Measurements from ENCODE around the gene RNF126.
"Not testable (repeated sequence)": the region's sequence is repeated elsewhere in the genome, so short reads cannot be mapped to it uniquely, and the experiment has no call there.

Gene RNF126

DNA sequence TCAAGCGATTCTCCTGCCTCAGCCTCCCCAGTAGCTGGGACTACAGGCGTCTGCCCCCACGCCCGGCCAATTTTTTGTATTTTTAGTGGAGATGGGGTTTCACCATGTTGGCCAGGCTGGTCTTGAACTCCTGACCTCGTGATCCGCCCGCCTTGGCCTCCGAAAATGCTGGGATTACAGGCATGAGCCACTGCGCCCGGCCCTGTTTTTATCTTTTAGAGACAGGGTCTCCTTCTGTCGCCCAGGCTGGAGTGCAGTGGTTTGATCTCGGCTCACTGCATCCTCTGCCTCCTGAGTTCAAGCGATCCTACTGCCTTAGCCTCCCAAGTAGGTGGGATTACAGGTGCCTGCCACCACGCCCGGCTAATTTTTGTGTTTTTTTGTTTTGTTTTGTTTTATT is 35.5 kb upstream of the RNF126 start:
- H3K27me3 ChIP-seq (ENCODE audit: control insufficient read depth, insufficient read depth, low read length); H3K9ac ChIP-seq (ENCODE audit: low read length); H3K36me3 ChIP-seq (ENCODE audit: control insufficient read depth, insufficient read depth, low read length); H3K4me1 ChIP-seq (ENCODE audit: control insufficient read depth, insufficient read depth, low read length); H3K27ac ChIP-seq (ENCODE audit: low read depth, low read length); H3K4me3 ChIP-seq (ENCODE audit: low read length): not testable (repeated sequence)

DNA sequence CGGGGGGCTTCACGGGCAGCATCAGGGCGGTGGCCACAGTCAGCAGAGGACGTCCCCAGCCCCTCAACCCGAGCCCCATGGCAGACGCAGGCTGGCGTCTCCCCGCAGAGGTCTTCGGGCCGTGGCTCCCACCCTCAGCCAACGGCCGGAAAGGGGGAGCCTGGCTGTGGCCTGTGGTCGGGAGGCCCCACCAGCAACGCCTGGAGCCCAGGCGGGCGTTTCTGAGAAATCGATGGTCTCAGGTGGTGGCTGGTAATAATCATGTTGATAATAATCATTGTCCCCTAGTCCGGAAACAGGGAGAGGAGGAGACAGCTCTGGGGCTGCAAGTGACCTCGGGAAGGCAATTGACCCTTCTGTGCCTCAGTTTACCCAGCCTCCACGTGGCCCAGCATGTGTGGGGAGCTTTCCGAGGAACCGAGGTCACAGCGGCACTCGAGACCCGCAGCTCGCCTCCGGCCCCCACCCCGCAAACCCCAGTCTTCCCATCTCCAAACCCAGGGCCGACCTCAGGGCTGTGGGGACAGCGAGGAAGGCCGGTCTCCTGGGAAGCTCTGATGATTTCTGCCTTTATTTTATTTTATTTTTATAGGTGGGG is 32.4 kb upstream of the RNF126 start, which contains the start of gene PRSS57:
TSS of gene PRSS57 (minus strand) at position 101 of the 598 bp plus-strand sequence. CDS start at position 79, 22 bp downstream.
- H3K27ac ChIP-seq (ENCODE audit: low read depth, low read length): no peak within 1 kb of the TSS
- no peak within 1 kb of the TSS for H3K4me3 ChIP-seq (ENCODE audit: low read length)

DNA sequence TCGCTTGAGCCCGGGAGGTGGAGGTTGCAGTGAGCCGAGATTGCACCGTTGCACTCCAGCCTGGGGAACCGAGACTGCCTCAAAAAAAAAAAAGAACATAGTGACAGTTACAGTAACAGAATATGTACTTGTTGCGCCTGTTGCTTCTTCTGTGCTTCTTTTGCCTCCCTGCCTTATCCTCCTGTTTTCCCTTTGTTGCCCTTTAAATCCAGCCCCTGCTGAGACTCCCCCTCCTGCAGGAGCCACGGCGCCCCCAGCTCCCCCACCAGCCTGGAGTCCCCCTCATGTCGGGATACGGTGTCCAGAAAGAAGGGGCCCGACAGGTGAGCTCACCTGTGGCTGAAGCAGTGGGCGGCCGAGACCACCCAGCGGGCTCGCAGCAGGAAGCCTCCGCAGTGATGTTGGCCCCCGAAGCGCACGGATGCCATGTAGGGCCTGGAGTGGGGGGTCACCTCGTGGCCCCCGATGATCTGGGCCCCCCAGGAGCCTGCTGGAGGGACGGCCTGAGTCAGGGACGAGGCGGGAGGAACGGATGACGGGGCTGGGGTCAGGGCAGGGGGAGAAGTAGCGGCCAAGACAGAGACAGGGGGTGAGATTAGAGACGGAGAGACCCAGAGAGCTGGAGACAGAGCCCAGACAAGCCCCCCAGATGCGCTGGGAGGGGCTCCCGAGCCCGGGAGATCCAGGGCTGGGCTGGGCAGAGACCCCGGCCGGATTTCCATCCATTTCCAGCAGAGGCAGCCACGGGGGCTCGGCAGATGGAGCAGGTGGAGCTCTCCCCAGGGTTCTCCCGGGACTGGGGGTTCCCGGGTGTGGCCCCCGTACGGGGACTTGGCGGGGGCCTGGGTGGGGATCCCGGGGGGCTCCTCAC is 31.7 kb upstream of the RNF126 start:
- Histone ChIP-seq H3K9ac (ENCODE audit: low read length) (no peak overlapping the region), H3K27ac (ENCODE audit: low read depth, low read length) (no peak overlapping the region), H3K4me1 (ENCODE audit: control insufficient read depth, insufficient read depth, low read length) (no peaks in the 10 kb centered on the region), H3K4me3 (ENCODE audit: low read length) (no peak overlapping the region), H3K27me3 (ENCODE audit: control insufficient read depth, insufficient read depth, low read length) (peaks cover 4% of the 10 kb centered on the region), H3K36me3 (ENCODE audit: control insufficient read depth, insufficient read depth, low read length) (no peaks in the 10 kb centered on the region)

More for the DNA sequence above, 32.4 kb upstream of the RNF126 start, which contains the start of gene PRSS57:
- Histone ChIP-seq H3K9ac (ENCODE audit: low read length) (no peak within 1 kb of the TSS), H3K36me3 (ENCODE audit: control insufficient read depth, insufficient read depth, low read length) (no peaks in the 10 kb centered on the region), H3K27me3 (ENCODE audit: control insufficient read depth, insufficient read depth, low read length) (peaks cover 4% of the 10 kb centered on the region), H3K4me1 (ENCODE audit: control insufficient read depth, insufficient read depth, low read length) (no peaks in the 10 kb centered on the region)

GRCh38 chr19:690203-690602 is 27.2 kb upstream of the RNF126 start:
- Histone ChIP-seq H3K27me3 (ENCODE audit: control insufficient read depth, insufficient read depth, low read length) (no peaks in the 10 kb centered on the region), H3K4me3 (ENCODE audit: low read length) (no peak overlapping the region), H3K27ac (ENCODE audit: low read depth, low read length) (no peak overlapping the region)

DNA sequence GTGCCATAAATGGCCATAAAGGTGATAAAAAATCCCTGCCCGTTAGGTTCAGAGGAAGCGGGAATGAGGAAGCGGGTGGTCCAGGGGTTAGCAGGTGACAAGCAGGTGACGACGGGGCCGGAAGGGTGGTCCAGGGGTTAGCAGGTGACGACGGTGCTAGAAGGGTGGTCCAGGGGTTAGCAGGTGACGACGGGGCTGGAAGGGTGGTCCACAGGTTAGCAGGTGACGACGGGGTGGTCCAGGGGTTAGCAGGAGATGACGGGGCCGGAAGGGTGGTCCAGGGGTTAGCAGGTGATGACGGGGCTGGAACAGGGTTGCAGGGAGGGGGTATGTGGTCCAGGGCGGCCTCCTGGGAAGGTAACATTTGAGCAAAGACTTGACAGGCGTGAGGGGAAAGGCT is 26.0 kb upstream of the RNF126 start:
- Histone ChIP-seq H3K27me3 (ENCODE audit: control insufficient read depth, insufficient read depth, low read length) (no peaks in the 10 kb centered on the region), H3K4me1 (ENCODE audit: control insufficient read depth, insufficient read depth, low read length) (no peaks in the 10 kb centered on the region), H3K9ac (ENCODE audit: low read length) (no peak overlapping the region), H3K36me3 (ENCODE audit: control insufficient read depth, insufficient read depth, low read length) (no peaks in the 10 kb centered on the region), H3K27ac (ENCODE audit: low read depth, low read length) (no peak overlapping the region), H3K4me3 (ENCODE audit: low read length) (no peak overlapping the region)

More at GRCh38 chr19:690203-690602, 27.2 kb upstream of the RNF126 start:
- Histone ChIP-seq H3K4me1 (ENCODE audit: control insufficient read depth, insufficient read depth, low read length) (no peaks in the 10 kb centered on the region), H3K36me3 (ENCODE audit: control insufficient read depth, insufficient read depth, low read length) (no peaks in the 10 kb centered on the region), H3K9ac (ENCODE audit: low read length) (no peak overlapping the region)

DNA sequence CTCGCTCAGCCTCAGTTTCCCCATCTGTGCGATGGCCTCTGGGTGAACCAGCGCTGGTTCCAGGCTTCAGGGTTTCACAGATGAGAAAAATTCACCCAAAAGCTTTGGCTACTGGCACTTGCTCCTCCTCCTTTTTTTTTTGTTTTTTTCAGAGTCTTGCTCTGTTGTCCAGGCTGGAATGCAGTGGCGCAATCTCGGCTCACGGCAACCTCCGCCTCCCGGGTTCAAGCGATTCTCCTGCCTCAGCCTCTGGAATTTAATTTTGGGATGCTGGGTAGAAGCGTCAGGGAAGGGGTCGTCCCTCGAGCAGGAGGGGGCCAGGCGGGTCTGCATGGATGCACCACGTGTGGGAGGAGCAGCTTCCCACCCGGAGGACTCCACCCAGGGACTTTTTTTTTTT is 25.2 kb upstream of the RNF126 start:
- no peak overlapping the region for H3K4me3 ChIP-seq (ENCODE audit: low read length)
- H3K27me3 ChIP-seq (ENCODE audit: control insufficient read depth, insufficient read depth, low read length): no peaks in the 10 kb centered on the region
- H3K36me3 ChIP-seq (ENCODE audit: control insufficient read depth, insufficient read depth, low read length): no peaks in the 10 kb centered on the region
- no peaks in the 10 kb centered on the region for H3K4me1 ChIP-seq (ENCODE audit: control insufficient read depth, insufficient read depth, low read length)
- no peak overlapping the region for H3K9ac ChIP-seq (ENCODE audit: low read length)
- no peak overlapping the region for H3K27ac ChIP-seq (ENCODE audit: low read depth, low read length)

DNA sequence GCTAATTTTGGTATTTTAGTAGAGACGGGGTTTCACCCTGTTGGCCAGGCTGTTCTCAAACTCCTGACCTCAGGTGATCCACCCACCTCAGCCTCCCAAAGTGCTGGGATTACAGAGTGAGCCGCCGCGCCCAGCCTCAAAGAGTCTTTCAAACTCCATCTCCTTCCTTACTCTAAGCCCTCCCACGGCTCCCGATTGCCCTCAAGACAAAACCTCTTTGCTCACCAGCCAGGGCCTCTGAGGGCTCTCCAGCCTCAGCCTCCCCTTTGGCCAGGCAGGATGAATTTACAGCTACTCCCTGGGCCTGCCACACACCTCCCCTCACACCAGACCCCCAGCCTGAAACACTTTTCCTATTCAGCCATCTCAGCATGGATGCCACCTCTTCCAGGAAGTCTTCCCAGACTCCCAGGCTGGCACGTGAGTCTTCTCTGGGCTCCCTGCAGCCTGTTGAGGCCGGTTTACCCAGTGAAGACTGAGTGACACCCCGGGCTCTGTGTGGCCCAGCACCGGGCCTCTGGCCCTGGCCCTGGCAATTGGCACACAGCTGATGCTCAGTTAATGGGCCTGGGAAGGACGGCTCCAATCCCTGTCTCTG is 24.7 kb upstream of the RNF126 start:
- Histone ChIP-seq H3K4me1 (ENCODE audit: control insufficient read depth, insufficient read depth, low read length) (no peaks in the 10 kb centered on the region), H3K27me3 (ENCODE audit: control insufficient read depth, insufficient read depth, low read length) (no peaks in the 10 kb centered on the region), H3K36me3 (ENCODE audit: control insufficient read depth, insufficient read depth, low read length) (no peaks in the 10 kb centered on the region), H3K9ac (ENCODE audit: low read length) (no peak overlapping the region), H3K27ac (ENCODE audit: low read depth, low read length) (no peak overlapping the region), H3K4me3 (ENCODE audit: low read length) (no peak overlapping the region)

DNA sequence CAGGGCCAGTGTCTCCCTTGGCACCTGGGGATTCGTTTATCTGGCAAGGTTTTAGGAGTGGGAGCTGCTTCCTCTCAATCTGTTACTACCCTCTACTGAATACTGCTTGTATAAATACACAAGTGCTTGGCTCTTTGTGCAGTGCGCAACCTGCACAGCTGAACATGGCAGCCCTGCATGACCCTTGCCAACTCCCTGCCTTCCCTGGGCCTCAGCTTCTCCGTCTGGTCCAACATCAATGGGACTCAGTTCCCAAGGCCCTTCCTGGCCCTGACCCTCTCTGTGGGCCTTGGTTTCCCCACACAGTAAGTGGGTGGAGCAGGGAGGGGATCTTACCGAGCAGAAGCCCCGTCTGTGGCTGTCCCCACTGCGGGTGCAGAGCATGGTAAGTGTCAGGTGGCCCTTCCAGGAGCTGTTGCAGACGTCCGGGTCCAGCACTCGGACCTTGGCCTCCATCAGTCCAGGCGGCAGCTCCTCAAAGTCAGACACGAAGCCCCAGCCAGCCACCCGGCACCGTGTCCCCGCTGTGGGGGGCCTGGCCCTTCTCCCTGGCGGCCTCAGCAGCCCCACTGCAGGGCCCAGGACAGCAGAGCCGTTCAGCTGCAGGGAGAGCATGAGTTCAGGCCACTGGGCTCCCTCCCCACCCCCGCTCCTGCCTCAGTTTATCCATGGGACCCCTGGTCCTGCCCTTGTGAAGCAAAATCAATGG is 23.7 kb upstream of the RNF126 start:
- Histone ChIP-seq H3K4me3 (ENCODE audit: low read length) (no peak overlapping the region), H3K27ac (ENCODE audit: low read depth, low read length) (no peak overlapping the region), H3K9ac (ENCODE audit: low read length) (no peak overlapping the region), H3K36me3 (ENCODE audit: control insufficient read depth, insufficient read depth, low read length) (no peaks in the 10 kb centered on the region), H3K4me1 (ENCODE audit: control insufficient read depth, insufficient read depth, low read length) (no peaks in the 10 kb centered on the region), H3K27me3 (ENCODE audit: control insufficient read depth, insufficient read depth, low read length) (no peaks in the 10 kb centered on the region)

- Histone ChIP-seq H3K36me3 (ENCODE audit: control insufficient read depth, insufficient read depth, low read length) (no peaks in the 10 kb centered on the region), H3K27me3 (ENCODE audit: control insufficient read depth, insufficient read depth, low read length) (no peaks in the 10 kb centered on the region), H3K27ac (ENCODE audit: low read depth, low read length) (no peak overlapping the region), H3K9ac (ENCODE audit: low read length) (no peak overlapping the region), H3K4me1 (ENCODE audit: control insufficient read depth, insufficient read depth, low read length) (no peaks in the 10 kb centered on the region), H3K4me3 (ENCODE audit: low read length) (no peak overlapping the region)
Observed at GRCh38 chr19:685454-685931, 22.5 kb upstream of the RNF126 start.

DNA sequence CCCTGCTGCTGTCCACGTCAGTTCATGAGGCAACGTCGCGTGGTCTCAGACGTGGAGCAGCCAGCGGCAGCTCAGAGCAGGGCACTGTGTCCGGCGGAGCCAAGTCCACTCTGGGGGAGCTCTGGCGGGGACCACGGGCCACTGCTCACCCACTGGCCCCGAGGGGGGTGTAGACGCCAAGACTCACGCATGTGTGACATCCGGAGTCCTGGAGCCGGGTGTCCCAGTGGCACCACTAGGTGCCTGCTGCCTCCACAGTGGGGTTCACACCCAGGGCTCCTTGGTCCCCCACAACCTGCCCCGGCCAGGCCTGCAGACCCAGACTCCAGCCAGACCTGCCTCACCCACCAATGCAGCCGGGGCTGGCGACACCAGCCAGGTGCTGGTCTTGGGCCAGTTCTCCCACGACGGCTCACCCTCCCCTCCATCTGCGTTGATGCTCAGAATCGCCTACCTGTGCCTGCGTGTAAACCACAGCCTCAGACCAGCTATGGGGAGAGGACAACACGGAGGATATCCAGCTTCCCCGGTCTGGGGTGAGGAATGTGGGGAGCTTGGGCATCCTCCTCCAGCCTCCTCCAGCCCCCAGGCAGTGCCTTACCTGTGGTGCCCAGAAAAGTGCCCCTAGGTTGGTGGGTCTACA is 19.8 kb upstream of the RNF126 start:
- Histone ChIP-seq H3K4me1 (ENCODE audit: control insufficient read depth, insufficient read depth, low read length) (peaks cover 10% of the 10 kb centered on the region), H3K27ac (ENCODE audit: low read depth, low read length) (no peak overlapping the region), H3K9ac (ENCODE audit: low read length) (no peak overlapping the region)

DNA sequence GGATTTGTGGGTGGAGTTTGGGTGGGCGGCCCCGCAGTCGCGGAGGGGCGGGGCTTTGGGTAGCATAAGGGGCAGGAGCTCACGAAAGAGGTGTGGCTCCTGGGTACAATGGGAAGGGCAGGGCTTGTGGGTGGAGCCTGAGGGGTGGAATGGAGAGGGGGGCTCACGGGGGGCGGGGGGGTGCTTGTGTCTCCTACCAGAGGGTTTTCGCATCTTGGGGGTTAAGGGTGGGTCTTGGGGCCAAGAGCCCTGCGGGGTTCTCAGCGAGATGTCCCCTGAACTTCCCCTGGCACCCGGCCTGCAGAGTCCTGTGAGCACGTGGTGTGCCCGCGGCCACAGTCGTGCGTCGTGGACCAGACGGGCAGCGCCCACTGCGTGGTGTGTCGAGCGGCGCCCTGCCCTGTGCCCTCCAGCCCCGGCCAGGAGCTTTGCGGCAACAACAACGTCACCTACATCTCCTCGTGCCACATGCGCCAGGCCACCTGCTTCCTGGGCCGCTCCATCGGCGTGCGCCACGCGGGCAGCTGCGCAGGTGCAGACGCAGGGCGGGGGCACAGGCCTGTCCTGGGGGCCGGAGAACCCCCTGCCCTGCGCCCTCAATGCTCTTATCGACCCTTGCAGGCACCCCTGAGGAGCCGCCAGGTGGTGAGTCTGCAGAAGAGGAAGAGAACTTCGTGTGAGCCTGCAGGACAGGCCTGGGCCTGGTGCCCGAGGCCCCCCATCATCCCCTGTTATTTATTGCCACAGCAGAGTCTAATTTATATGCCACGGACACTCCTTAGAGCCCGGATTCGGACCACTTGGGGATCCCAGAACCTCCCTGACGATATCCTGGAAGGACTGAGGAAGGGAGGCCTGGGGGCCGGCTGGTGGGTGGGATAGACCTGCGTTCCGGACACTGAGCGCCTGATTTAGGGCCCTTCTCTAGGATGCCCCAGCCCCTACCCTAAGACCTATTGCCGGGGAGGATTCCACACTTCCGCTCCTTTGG is 18.3 kb upstream of the RNF126 start:
- peak overlapping the region; percentile 46 for H3K27ac ChIP-seq (ENCODE audit: low read depth, low read length)

More for the DNA sequence above, 19.8 kb upstream of the RNF126 start:
- H3K4me3 ChIP-seq (ENCODE audit: low read length): no peak overlapping the region
- no peaks in the 10 kb centered on the region for H3K36me3 ChIP-seq (ENCODE audit: control insufficient read depth, insufficient read depth, low read length)
- H3K27me3 ChIP-seq (ENCODE audit: control insufficient read depth, insufficient read depth, low read length): no peaks in the 10 kb centered on the region

More for the DNA sequence above, 18.3 kb upstream of the RNF126 start:
- Histone ChIP-seq H3K4me3 (ENCODE audit: low read length) (no peak overlapping the region), H3K9ac (ENCODE audit: low read length) (no peak overlapping the region), H3K27me3 (ENCODE audit: control insufficient read depth, insufficient read depth, low read length) (peaks cover 4% of the 10 kb centered on the region), H3K4me1 (ENCODE audit: control insufficient read depth, insufficient read depth, low read length) (peaks cover 12% of the 10 kb centered on the region), H3K36me3 (ENCODE audit: control insufficient read depth, insufficient read depth, low read length) (no peaks in the 10 kb centered on the region)
